PC-3 (cell line): ENCODE measurements around the gene HIC1. TPM values are rescaled to one million over a fixed set of nuclear protein-coding genes. Genes with fewer than 3 reads are reported as not detected.

ENCODE experiments used
- ATAC-seq: fragments of 200-7000 bp; cut with Tn5 transposase; 2 replicates; pipeline ENCODE4 v1.9.1; 2020; ENCODE audit warnings: mild to moderate bottlenecking, moderate library complexity
- BruUV-seq: library from RNA; stranded (reverse); fragments of 400-500 nt; replicated peaks from 2 replicates; lab custom pipeline; 2021; lab: Mats Ljungman, UMichigan
- CTCF ChIA-PET: fragments of 300-600 bp; sonication (Branson Sonifier 250); formaldehyde crosslinking; loops from one replicate; lab custom pipeline; 2022; ENCODE audit warnings: antibody characterized with exemption; lab: Charles Lee
- POLR2A ChIA-PET: fragments of 300-600 bp; sonication (Branson Sonifier 250); formaldehyde crosslinking; loops from one replicate; lab custom pipeline; 2022; ENCODE audit warnings: antibody characterized with exemption; ENCODE audit not compliant: unreplicated experiment; lab: Charles Lee
- DNase-seq: peaks from one replicate; pipeline ENCODE4 v3.0.0-alpha.2; 2015
- H2AFZ ChIP-seq: fragments of 300-600 bp; sonication (generic); 2 replicates; pipeline ENCODE4 v1.6.0; 2016; ENCODE audit warnings: antibody characterized with exemption, low read length
- H3F3A ChIP-seq: fragments of 300-600 bp; sonication (generic); one replicate; pipeline ENCODE4 v1.6.0; 2017; ENCODE audit warnings: antibody characterized with exemption, low read length, control low read depth, mild to moderate bottlenecking; ENCODE audit not compliant: unreplicated experiment
- H3K27ac ChIP-seq: fragments of 300-600 bp; sonication (generic); 2 replicates; pipeline ENCODE4 v1.5.1; 2016; ENCODE audit warnings: mild to moderate bottlenecking, low read length
- H3K27me3 ChIP-seq: fragments of 300-600 bp; sonication (generic); 2 replicates; pipeline ENCODE4 v1.6.1; 2016; ENCODE audit warnings: low read length, mixed read lengths
- H3K36me3 ChIP-seq: fragments of 300-600 bp; sonication (generic); 2 replicates; pipeline ENCODE4 v1.6.1; 2016; ENCODE audit warnings: low read depth, mixed run types, low read length, mixed read lengths
- H3K4me1 ChIP-seq: fragments of 300-600 bp; sonication (generic); 2 replicates; pipeline ENCODE4 v1.5.1; 2016; ENCODE audit warnings: low read length; ENCODE audit not compliant: insufficient read depth
- H3K4me2 ChIP-seq: fragments of 300-600 bp; sonication (generic); 2 replicates; pipeline ENCODE4 v1.6.0; 2016; ENCODE audit warnings: low read length
- H3K4me3 ChIP-seq: fragments of 300-600 bp; sonication (generic); 2 replicates; pipeline ENCODE4 v1.5.1; 2016; ENCODE audit warnings: mild to moderate bottlenecking, low read length, mixed read lengths
- H3K79me2 ChIP-seq: fragments of 300-600 bp; sonication (generic); 2 replicates; pipeline ENCODE4 v1.6.1; 2017; ENCODE audit warnings: low read length, mixed read lengths
- H3K9ac ChIP-seq: fragments of 300-600 bp; sonication (generic); 2 replicates; pipeline ENCODE4 v1.6.0; 2016; ENCODE audit warnings: mild to moderate bottlenecking, low read length
- H3K9me2 ChIP-seq: fragments of 300-600 bp; sonication (generic); replicated peaks from 2 replicates; pipeline ENCODE4 v1.6.1; 2016; ENCODE audit warnings: mixed run types, low read length, mixed read lengths
- H3K9me3 ChIP-seq: fragments of 300-600 bp; sonication (generic); 2 replicates; pipeline ENCODE4 v1.6.1; 2016; ENCODE audit warnings: low read length, mixed read lengths
- H4K20me1 ChIP-seq: fragments of 300-600 bp; sonication (generic); 2 replicates; pipeline ENCODE4 v1.6.1; 2016; ENCODE audit warnings: low read length, mixed read lengths
- CTCF ChIP-seq: fragments of 300-600 bp; sonication (generic); conservative IDR thresholded peaks from 2 replicates; pipeline ENCODE4 v1.5.1; 2017; ENCODE audit warnings: antibody characterized with exemption, low read depth, mild to moderate bottlenecking, low read length
- EZH2 ChIP-seq: fragments of 300-600 bp; sonication (generic); IDR thresholded peaks from one replicate; pipeline ENCODE4 v1.6.1; 2017; ENCODE audit warnings: antibody characterized with exemption, mild to moderate bottlenecking, low read length; ENCODE audit not compliant: unreplicated experiment
- EZH2phosphoT487 ChIP-seq: fragments of 300-600 bp; sonication (generic); IDR thresholded peaks from 2 replicates; pipeline ENCODE4 v1.6.1; 2018; ENCODE audit warnings: mild to moderate bottlenecking, antibody characterized with exemption, low read length, borderline replicate concordance
- intact Hi-C: fragments of 100-400 bp; cut with micrococcal nuclease; formaldehyde crosslinking; loops from 2 replicates; pipeline ENCODE4 v1.9.0; 2023
- total RNA-seq: library from RNA; depleted of rRNA; stranded (reverse); fragments of >200 nt; gene quantifications from 2 replicates; pipeline ENCODE4 v1.2.3, GENCODE V29; 2014

Gene HIC1
- total RNA-seq, 1 experiment from 2014 or later = 4.4 TPM

DNA sequence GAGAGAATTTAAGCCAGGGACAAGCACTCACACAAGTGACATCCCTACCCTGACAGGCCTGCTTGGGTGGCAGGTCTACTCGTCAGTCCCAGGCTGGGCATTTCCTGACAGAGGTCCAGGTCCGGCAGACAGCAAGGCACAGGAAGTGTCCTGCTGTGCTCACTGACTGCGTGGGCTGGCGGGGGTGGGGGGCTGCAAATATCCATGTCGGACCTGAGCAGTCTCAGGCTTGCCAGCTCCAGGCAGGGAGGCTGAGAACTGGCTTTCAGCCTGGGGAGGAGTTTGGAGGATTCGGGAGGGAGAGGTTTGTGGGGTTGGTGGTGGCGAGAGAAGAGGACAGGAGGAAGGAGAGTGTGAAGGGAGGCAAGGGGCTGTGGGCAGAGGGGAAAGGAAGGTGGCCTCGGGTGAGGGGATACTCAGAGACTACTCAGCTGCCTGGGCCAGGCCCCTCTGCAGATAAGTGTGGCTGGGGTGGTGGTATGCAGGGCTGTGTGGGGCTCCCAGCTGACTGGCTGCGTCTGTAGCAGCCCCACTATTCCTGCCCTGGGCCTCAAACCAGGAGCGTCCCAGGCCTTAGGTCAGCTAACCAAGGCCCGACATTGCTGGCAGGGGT, 7.8 kb downstream of the HIC1 start:
- TF ChIP-seq EZH2phosphoT487 = no peak
- no peak for TF ChIP-seq CTCF
- no peak for TF ChIP-seq EZH2
- Histone ChIP-seq H3K9me3 (no peaks in the 10 kb centered on the region), H3K79me2 (no peaks in the 10 kb centered on the region), H3F3A (no peaks in the 10 kb centered on the region), H4K20me1 (no peaks in the 10 kb centered on the region), H3K27me3 (no peaks in the 10 kb centered on the region), H3K4me2 (no peak overlapping the region), H3K36me3 (no peaks in the 10 kb centered on the region), H3K9me2 (no peaks in the 10 kb centered on the region), H3K4me3 (no peak overlapping the region), H3K9ac (no peak overlapping the region), H3K27ac (no peak overlapping the region), H2AFZ (no peak overlapping the region), H3K4me1 (peaks cover 3% of the 10 kb centered on the region)
- ATAC-seq (no peak), DNase-seq (no peak)
- BruUV-seq = no TSS peak
- intact Hi-C loops = no loop called here
- ChIA-PET POLR2A (no interaction called here), CTCF (no interaction called here)

- Histone ChIP-seq H2AFZ (no peak overlapping the region), H3K4me3 (no peak overlapping the region), H3F3A (no peaks in the 10 kb centered on the region), H3K79me2 (no peaks in the 10 kb centered on the region), H3K9me3 (no peaks in the 10 kb centered on the region), H4K20me1 (no peaks in the 10 kb centered on the region), H3K4me1 (peaks cover 11% of the 10 kb centered on the region), H3K9me2 (no peaks in the 10 kb centered on the region), H3K4me2 (no peak overlapping the region), H3K36me3 (no peaks in the 10 kb centered on the region), H3K27ac (no peak overlapping the region), H3K27me3 (no peaks in the 10 kb centered on the region), H3K9ac (no peak overlapping the region)
- TF ChIP-seq EZH2 (no peak), CTCF (no peak), EZH2phosphoT487 (no peak)
- no peak for ATAC-seq
- no peak for DNase-seq
- CTCF ChIA-PET = no interaction called here
- no TSS peak for BruUV-seq
- intact Hi-C loops = no loop called here
- POLR2A ChIA-PET = no interaction called here
Observed at GRCh38 chr17:2063261-2064146, 8.6 kb downstream of the HIC1 start.

DNA sequence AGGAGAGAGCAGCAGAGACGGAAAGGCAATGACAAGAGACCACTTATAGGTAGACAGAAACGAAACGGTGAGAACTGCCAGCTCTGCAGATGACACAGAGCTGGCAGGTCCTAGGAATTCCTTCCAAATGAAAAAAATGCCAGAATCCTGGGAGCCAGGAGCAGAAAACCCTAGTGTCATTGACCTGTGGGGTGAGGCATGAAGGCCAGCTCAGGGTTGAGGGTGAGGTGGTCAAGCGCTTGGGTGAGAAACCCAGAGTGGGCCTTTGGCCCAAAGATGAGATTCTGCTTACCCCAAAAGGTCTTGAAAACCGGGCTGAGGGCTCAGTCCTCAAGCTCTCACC, 9.2 kb downstream of the HIC1 start:
- Histone ChIP-seq H3K36me3 (no peaks in the 10 kb centered on the region), H3K4me3 (no peak overlapping the region), H3K4me2 (no peak overlapping the region), H2AFZ (no peak overlapping the region), H3K4me1 (peaks cover 17% of the 10 kb centered on the region), H3K27ac (no peak overlapping the region), H3K27me3 (no peaks in the 10 kb centered on the region), H3K9ac (no peak overlapping the region), H4K20me1 (no peaks in the 10 kb centered on the region), H3K9me3 (no peaks in the 10 kb centered on the region), H3K79me2 (no peaks in the 10 kb centered on the region), H3K9me2 (no peaks in the 10 kb centered on the region), H3F3A (no peaks in the 10 kb centered on the region)
- TF ChIP-seq EZH2 (no peak), EZH2phosphoT487 (no peak), CTCF (no peak)
- CTCF ChIA-PET = no interaction called here
- POLR2A ChIA-PET = no interaction called here
- intact Hi-C loops = no loop called here
- no TSS peak for BruUV-seq
- no peak for ATAC-seq
- no peak for DNase-seq
